ENCODE measurements around the gene CYP27A1.

DNA sequence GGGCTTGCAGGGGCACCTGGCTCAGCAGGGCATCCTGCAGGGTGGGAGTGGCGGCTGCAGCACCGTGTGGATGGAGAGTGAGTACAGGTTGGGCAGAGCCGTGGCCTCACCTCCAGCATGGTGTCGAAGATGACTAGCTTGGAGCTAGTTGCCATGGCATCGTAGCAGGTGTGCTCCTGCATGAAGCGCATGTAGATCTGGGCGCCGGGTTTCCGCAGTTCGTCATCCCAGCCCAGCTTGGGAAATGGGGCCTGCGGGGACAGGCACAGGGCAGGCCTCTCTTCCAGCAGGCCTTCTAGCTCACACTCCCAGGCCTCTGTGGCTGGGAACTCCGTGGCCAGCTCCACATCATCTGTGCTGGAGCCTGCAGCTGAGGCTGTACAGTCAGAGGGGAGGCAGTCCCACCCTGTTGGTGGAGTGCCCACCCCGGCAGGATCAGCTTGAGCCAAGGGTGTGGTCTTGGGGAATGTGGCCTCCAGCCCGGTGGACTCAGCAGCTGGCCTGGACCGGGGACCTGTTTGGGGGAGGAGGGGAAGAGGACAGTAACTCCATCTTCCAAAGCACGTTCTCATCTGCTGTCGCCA, 48.0 kb downstream of the CYP27A1 start:
- no peak for TF ChIP-seq CTCF (conservative IDR thresholded peaks at IDR 0.05)
- no peak for TF ChIP-seq EZH2 (IDR thresholded peaks at IDR 0.05; ENCODE audit: low read depth)

Measured in PC-9 (cell line).